Uterus (tissue), 4 donors: Measurements from ENCODE around the gene CLRN2. TPM values are rescaled to one million over a fixed set of nuclear protein-coding genes. Genes with fewer than 3 reads are reported as not detected.

Source experiments
- DNase-seq, 2 donors: peaks; one replicate each; pipeline ENCODE4 v3.0.0-alpha.2; 2019 to 2020
- H3K27ac ChIP-seq, 2 donors: fragments of 200-600 bp; sonication (generic); 1 replicate in 1 of 2; 2 replicates in 1 of 2; pipeline ENCODE4 v1.5.1; 2016 to 2018
- H3K27me3 ChIP-seq, 2 donors: fragments of 200-600 bp; sonication (generic); one replicate each; pipeline ENCODE4 v1.5.1; 2018 to 2019; ENCODE audit warnings: control low read depth in 1 of 2
- H3K36me3 ChIP-seq, 2 donors: fragments of 200-600 bp; sonication (generic); one replicate each; pipeline ENCODE4 v1.5.1; 2019; ENCODE audit warnings: control low read depth in 1 of 2
- H3K4me1 ChIP-seq, 2 donors: fragments of 200-600 bp; sonication (generic); one replicate each; pipeline ENCODE4 v1.5.1; 2018 to 2019; ENCODE audit warnings: control low read depth in 1 of 2
- H3K4me3 ChIP-seq, 2 donors: fragments of 200-600 bp; sonication (generic); 1 replicate in 1 of 2; 2 replicates in 1 of 2; pipeline ENCODE4 v1.5.1; 2018 to 2019; ENCODE audit warnings: mild to moderate bottlenecking in 1 of 2
- H3K9me3 ChIP-seq, 2 donors: fragments of 200-600 bp; sonication (generic); one replicate each; pipeline ENCODE4 v1.5.1; 2019; ENCODE audit warnings: control low read depth in 1 of 2
- CTCF ChIP-seq, 4 experiments: fragments of 200-600 bp in 2 of 4; fragments of 450-650 bp in 2 of 4; sonication (generic) in 2 of 4; IDR thresholded peaks; one replicate each; pipeline ENCODE4 v1.5.1; 2016 to 2019; ENCODE audit warnings: antibody characterized with exemption in 4 of 4, mild to moderate bottlenecking in 2 of 4, moderate library complexity in 1 of 4
- POLR2A ChIP-seq, 2 donors: fragments of 450-650 bp; IDR thresholded peaks; one replicate each; pipeline ENCODE4 v1.6.1; 2016; ENCODE audit warnings: antibody characterized with exemption in 2 of 2, mild to moderate bottlenecking in 1 of 2, moderate library complexity in 1 of 2
- intact Hi-C: fragments of 100-400 bp; cut with DNase I; formaldehyde crosslinking; loops from one replicate; pipeline ENCODE4 v1.15.1; 2023; ENCODE audit warnings: low total_unique reads
- total RNA-seq, 4 donors: library from RNA; depleted of rRNA in 3 of 4; stranded (reverse); fragments of >200 nt in 3 of 4; gene quantifications; one replicate each; pipeline versions ENCODE4 v1.1.0 to v1.2.4, GENCODE V29; 2014 to 2023
- donor health status: DM: yes; HTN: yes; CAD: no.

The CLRN2 gene
- total RNA-seq, 4 donors from 2014 or later = not detected

GRCh38 chr4:17554568-17554967 lies 39.6 kb downstream of the CLRN2 start:
- Histone ChIP-seq H3K9me3 (no peaks in the 10 kb centered on the region), H3K36me3 (no peaks in the 10 kb centered on the region), H3K4me1 (no peaks in the 10 kb centered on the region), H3K4me3 (no peak overlapping the region), H3K27me3 (no peaks in the 10 kb centered on the region), H3K27ac (no peak overlapping the region)
- DNase-seq = no peak
- intact Hi-C loops = loop anchor here (10.0 kb wide), 1 partner anchor 80 kb away; no protein-coding TSS in a partner anchor
- TF ChIP-seq POLR2A (IDR thresholded peaks at IDR 0.05) (no peak), CTCF (IDR thresholded peaks at IDR 0.05) (no peak)

GRCh38 chr4:17556498-17556897 lies 41.5 kb downstream of the CLRN2 start:
- Histone ChIP-seq H3K4me1 (no peaks in the 10 kb centered on the region), H3K36me3 (no peaks in the 10 kb centered on the region), H3K4me3 (no peak overlapping the region), H3K9me3 (no peaks in the 10 kb centered on the region), H3K27me3 (no peaks in the 10 kb centered on the region), H3K27ac (no peak overlapping the region)
- intact Hi-C loops = loop anchor here (10.0 kb wide), 1 partner anchor 78 kb away; no protein-coding TSS in a partner anchor
- DNase-seq = no peak
- no peak for TF ChIP-seq POLR2A (IDR thresholded peaks at IDR 0.05)
- TF ChIP-seq CTCF (IDR thresholded peaks at IDR 0.05) = no peak

GRCh38 chr4:17557880-17558279 lies 42.9 kb downstream of the CLRN2 start:
- Histone ChIP-seq H3K4me3 (no peak overlapping the region), H3K4me1 (no peaks in the 10 kb centered on the region), H3K36me3 (no peaks in the 10 kb centered on the region), H3K27me3 (no peaks in the 10 kb centered on the region), H3K27ac (no peak overlapping the region), H3K9me3 (no peaks in the 10 kb centered on the region)
- no peak for DNase-seq
- TF ChIP-seq CTCF (IDR thresholded peaks at IDR 0.05) (no peak), POLR2A (IDR thresholded peaks at IDR 0.05) (no peak)
- intact Hi-C loops = loop anchor here (10.0 kb wide), 1 partner anchor 77 kb away; no protein-coding TSS in a partner anchor

GRCh38 chr4:17558941-17559708 lies 44.2 kb downstream of the CLRN2 start:
- intact Hi-C loops = loop anchor here (10.0 kb wide), 1 partner anchor 76 kb away; no protein-coding TSS in a partner anchor
- TF ChIP-seq POLR2A (IDR thresholded peaks at IDR 0.05) = no peak
- TF ChIP-seq CTCF (IDR thresholded peaks at IDR 0.05) = no peak
- Histone ChIP-seq H3K27me3 (no peaks in the 10 kb centered on the region), H3K4me1 (no peaks in the 10 kb centered on the region), H3K36me3 (no peaks in the 10 kb centered on the region), H3K4me3 (no peak overlapping the region), H3K27ac (no peak overlapping the region), H3K9me3 (no peaks in the 10 kb centered on the region)
- no peak for DNase-seq

GRCh38 chr4:17559709-17560048 lies 44.7 kb downstream of the CLRN2 start:
- Histone ChIP-seq H3K4me3 (no peak overlapping the region), H3K27me3 (no peaks in the 10 kb centered on the region), H3K36me3 (no peaks in the 10 kb centered on the region), H3K27ac (no peak overlapping the region), H3K9me3 (no peaks in the 10 kb centered on the region), H3K4me1 (no peaks in the 10 kb centered on the region)
- no peak for DNase-seq
- intact Hi-C loops = loop anchor here (10.0 kb wide), 1 partner anchor 75 kb away; no protein-coding TSS in a partner anchor
- no peak for TF ChIP-seq POLR2A (IDR thresholded peaks at IDR 0.05)
- no peak for TF ChIP-seq CTCF (IDR thresholded peaks at IDR 0.05)
